Measurements from ENCODE around the gene FRMPD2. TPM values are rescaled to one million over a fixed set of nuclear protein-coding genes. Genes with fewer than 3 reads are reported as not detected.
"Not testable (repeated sequence)": the region's sequence is repeated elsewhere in the genome, so short reads cannot be mapped to it uniquely, and the experiment has no call there.

The FRMPD2 gene
- total RNA-seq, 1 donor from 2014 or later, result not detected

GRCh38 chr10:48251152-48251524 lies 23.4 kb downstream of the FRMPD2 start:
- peak; percentile 56 for ATAC-seq

GRCh38 chr10:48249763-48250351 lies 24.6 kb downstream of the FRMPD2 start:
- no peak for ATAC-seq

- ATAC-seq, result no peak
Measured at GRCh38 chr10:48249004-48249762, 25.3 kb downstream of the FRMPD2 start.

- ATAC-seq, result no peak
Measured at GRCh38 chr10:48248462-48248861, 26.0 kb downstream of the FRMPD2 start.

- ATAC-seq, result no peak
Measured at GRCh38 chr10:48247680-48248079, 26.8 kb downstream of the FRMPD2 start.

- ATAC-seq, result no peak
Measured at GRCh38 chr10:48246501-48246900, 28.0 kb downstream of the FRMPD2 start.

- no peak for ATAC-seq
Measured at GRCh38 chr10:48245977-48246376, 28.5 kb downstream of the FRMPD2 start.

GRCh38 chr10:48243921-48244320 lies 30.6 kb downstream of the FRMPD2 start:
- ATAC-seq, result not testable (repeated sequence)

GRCh38 chr10:48243487-48243886 lies 31.0 kb downstream of the FRMPD2 start:
- no peak for ATAC-seq

GRCh38 chr10:48242171-48242904 lies 32.2 kb downstream of the FRMPD2 start:
- ATAC-seq, result no peak

- no peak for ATAC-seq
Measured at GRCh38 chr10:48241332-48241731, 33.2 kb downstream of the FRMPD2 start.

GRCh38 chr10:48240196-48240595 lies 34.3 kb downstream of the FRMPD2 start:
- ATAC-seq, result no peak

- no peak for ATAC-seq
Measured at GRCh38 chr10:48239618-48240017, 34.9 kb downstream of the FRMPD2 start.

- ATAC-seq, result no peak
Measured at GRCh38 chr10:48238826-48239520, 35.5 kb downstream of the FRMPD2 start.

GRCh38 chr10:48237259-48238250 lies 36.9 kb downstream of the FRMPD2 start:
- ATAC-seq, result no peak

GRCh38 chr10:48236199-48236621 lies 38.3 kb downstream of the FRMPD2 start:
- ATAC-seq, result no peak

- no peak for ATAC-seq
Measured at GRCh38 chr10:48235501-48235900, 39.0 kb downstream of the FRMPD2 start.

- ATAC-seq, result no peak
Measured at GRCh38 chr10:48234787-48235186, 39.7 kb downstream of the FRMPD2 start.

GRCh38 chr10:48234295-48234694 lies 40.2 kb downstream of the FRMPD2 start:
- no peak for ATAC-seq

GRCh38 chr10:48233559-48234005 lies 40.9 kb downstream of the FRMPD2 start:
- no peak for ATAC-seq

GRCh38 chr10:48232717-48233447 lies 41.6 kb downstream of the FRMPD2 start:
- no peak for ATAC-seq

Measured in esophagus mucosa (tissue), 1 donor.